Neuronal stem cell (in vitro differentiated cells): ENCODE data around the gene ADAMTS4.

Experiments used
- DNase-seq: peaks from one replicate; pipeline ENCODE4 v3.0.0-alpha.2; 2013; ENCODE audit warnings: low spot score
- H2AFZ ChIP-seq: one replicate; pipeline ENCODE4 v1.6.1; 2013; ENCODE audit warnings: mild to moderate bottlenecking, low read length, inconsistent platforms
- H2AK5ac ChIP-seq: 2 replicates; pipeline ENCODE4 v1.6.1; 2013; ENCODE audit warnings: low read depth, mild to moderate bottlenecking, inconsistent platforms, low read length, moderate library complexity, mixed read lengths
- H2BK120ac ChIP-seq: 2 replicates; pipeline ENCODE4 v1.6.1; 2013; ENCODE audit warnings: low read depth, mild to moderate bottlenecking, inconsistent platforms, low read length, moderate library complexity, mixed read lengths
- H2BK12ac ChIP-seq: one replicate; pipeline ENCODE4 v1.6.1; 2013; ENCODE audit warnings: low read length, inconsistent platforms
- H2BK15ac ChIP-seq: 2 replicates; pipeline ENCODE4 v1.6.1; 2013; ENCODE audit warnings: mild to moderate bottlenecking, low read length, inconsistent platforms, mixed read lengths
- H2BK5ac ChIP-seq: one replicate; pipeline ENCODE4 v1.6.1; 2013; ENCODE audit warnings: inconsistent platforms, mild to moderate bottlenecking, low read length, moderate library complexity
- H3K14ac ChIP-seq: one replicate; pipeline ENCODE4 v1.6.1; 2013; ENCODE audit warnings: low read length, inconsistent platforms
- H3K18ac ChIP-seq: 2 replicates; pipeline ENCODE4 v1.6.1; 2013; ENCODE audit warnings: low read length, inconsistent platforms
- H3K23ac ChIP-seq: 2 replicates; pipeline ENCODE4 v1.6.1; 2013; ENCODE audit warnings: low read depth, mild to moderate bottlenecking, mixed read lengths, low read length, inconsistent platforms; ENCODE audit not compliant: poor library complexity
- H3K27ac ChIP-seq: replicated peaks from 3 replicates; pipeline ENCODE4 v1.5.1; 2013; ENCODE audit warnings: low read length, inconsistent platforms
- H3K27me3 ChIP-seq, 3 experiments: 2 replicates each; pipeline ENCODE4 v1.6.1; 2013; ENCODE audit warnings: low read length in 3 of 3, mild to moderate bottlenecking in 2 of 3, inconsistent platforms in 1 of 3, low read depth in 1 of 3, mixed read lengths in 1 of 3, moderate library complexity in 1 of 3; ENCODE audit not compliant: control insufficient read depth in 3 of 3, insufficient read depth in 3 of 3
- H3K36me3 ChIP-seq, 2 donors: replicated peaks in 1 of 2; 2 replicates each; pipeline ENCODE4 v1.6.1; 2013; ENCODE audit warnings: low read length in 2 of 2; ENCODE audit not compliant: control insufficient read depth in 2 of 2, insufficient read depth in 2 of 2
- H3K4ac ChIP-seq: 2 replicates; pipeline ENCODE4 v1.6.1; 2013; ENCODE audit warnings: inconsistent platforms, mild to moderate bottlenecking, low read length, moderate library complexity
- H3K4me1 ChIP-seq, 2 donors: 1 replicate in 1 of 2; 2 replicates in 1 of 2; pipeline ENCODE4 v1.6.1; 2013; ENCODE audit warnings: low read length in 2 of 2, low read depth in 1 of 2; ENCODE audit not compliant: control insufficient read depth in 2 of 2, insufficient read depth in 1 of 2
- H3K4me2 ChIP-seq: one replicate; pipeline ENCODE4 v1.6.1; 2013; ENCODE audit warnings: mild to moderate bottlenecking, low read length, inconsistent platforms; ENCODE audit not compliant: insufficient read depth, poor library complexity, severe bottlenecking
- H3K4me3 ChIP-seq, 2 donors: 2 replicates each; pipeline ENCODE4 v1.5.1; 2013; ENCODE audit warnings: low read length in 2 of 2, mild to moderate bottlenecking in 2 of 2, inconsistent platforms in 1 of 2, moderate library complexity in 1 of 2
- H3K79me1 ChIP-seq: one replicate; pipeline ENCODE4 v1.6.1; 2013; ENCODE audit warnings: low read depth, mild to moderate bottlenecking, inconsistent platforms, low read length, moderate library complexity
- H3K9ac ChIP-seq: one replicate; pipeline ENCODE4 v1.6.1; 2013; ENCODE audit warnings: mild to moderate bottlenecking, low read depth, low read length, inconsistent platforms; ENCODE audit not compliant: poor library complexity
- H3K9me3 ChIP-seq, 2 donors: replicated peaks in 1 of 2; 2 replicates each; pipeline versions ENCODE3 to v1.6.1; 2013; ENCODE audit warnings: low read length in 2 of 2, mild to moderate bottlenecking in 2 of 2, inconsistent platforms in 1 of 2, low read depth in 1 of 2, mixed read lengths in 1 of 2, moderate library complexity in 1 of 2; ENCODE audit not compliant: control insufficient read depth in 2 of 2, insufficient read depth in 1 of 2
- H4K8ac ChIP-seq: one replicate; pipeline ENCODE4 v1.6.1; 2013; ENCODE audit warnings: low read depth, mild to moderate bottlenecking, inconsistent platforms, low read length, moderate library complexity
- H4K91ac ChIP-seq: one replicate; pipeline ENCODE4 v1.6.1; 2013; ENCODE audit warnings: low read length, low read depth, mild to moderate bottlenecking, inconsistent platforms; ENCODE audit not compliant: poor library complexity
- WGBS, 2 donors: extraction: QIAGEN DNeasy Blood & Tissue Kit; methylation state at CpG; one replicate each; pipeline ENCODE4 v1.1.7; 2013; ENCODE audit warnings: missing lambda C conversion rate in 2 of 2, mixed read lengths in 1 of 2; ENCODE audit not compliant: insufficient read length in 2 of 2, insufficient replicate concordance in 1 of 2; ENCODE audit errors: extremely low coverage in 2 of 2; 5-methylcytosine and 5-hydroxymethylcytosine counted together

Gene ADAMTS4

GRCh38 chr1:161207173-161207572, 8.3 kb upstream of the ADAMTS4 start:
- H3K27ac ChIP-seq = no peak overlapping the region
- no peak overlapping the region for H3K4me2 ChIP-seq
- H2BK5ac ChIP-seq = no peak overlapping the region
- H4K91ac ChIP-seq = no peak overlapping the region
- H3K36me3 ChIP-seq = peaks cover 32 to 88% of the 10 kb centered on the region in 2 donors
- no peak overlapping the region for H3K4me3 ChIP-seq
- no peak overlapping the region for H3K4ac ChIP-seq
- no peak overlapping the region for H2BK15ac ChIP-seq
- DNase-seq = no peak
- no peak overlapping the region for H3K9ac ChIP-seq
- no peak overlapping the region for H3K18ac ChIP-seq
- no peak overlapping the region for H2BK120ac ChIP-seq
- H2AK5ac ChIP-seq = no peak overlapping the region
- peaks cover 2% of the 10 kb centered on the region for H3K79me1 ChIP-seq
- H3K9me3 ChIP-seq = no peaks in the 10 kb centered on the region
- no peak overlapping the region for H3K14ac ChIP-seq
- no peaks in the 10 kb centered on the region for H3K4me1 ChIP-seq
- WGBS, 2 donors = no CpG with 5 or more reads among the region's 8 CpGs
- no peak overlapping the region for H2AFZ ChIP-seq
- no peak overlapping the region for H3K23ac ChIP-seq
- H4K8ac ChIP-seq = no peak overlapping the region
- H3K27me3 ChIP-seq = peaks cover 0 to 1% (median 0%) of the 10 kb centered on the region in 3 experiments
- no peak overlapping the region for H2BK12ac ChIP-seq

GRCh38 chr1:161206411-161207140, 7.7 kb upstream of the ADAMTS4 start:
- H3K18ac ChIP-seq = no peak overlapping the region
- no peak overlapping the region for H3K9ac ChIP-seq
- no peak overlapping the region for H3K23ac ChIP-seq
- H4K8ac ChIP-seq = no peak overlapping the region
- no peak overlapping the region for H3K14ac ChIP-seq
- H2BK12ac ChIP-seq = no peak overlapping the region
- H4K91ac ChIP-seq = no peak overlapping the region
- peaks cover 3 to 4% of the 10 kb centered on the region in 2 donors for H3K4me1 ChIP-seq
- no peak overlapping the region for H2AK5ac ChIP-seq
- H3K4me2 ChIP-seq = no peak overlapping the region
- H3K36me3 ChIP-seq = peaks cover 26 to 82% of the 10 kb centered on the region in 2 donors
- no peak overlapping the region for H3K4ac ChIP-seq
- no peak overlapping the region for H3K27ac ChIP-seq
- H2BK120ac ChIP-seq = no peak overlapping the region
- H3K79me1 ChIP-seq = peaks cover 2% of the 10 kb centered on the region
- H2BK15ac ChIP-seq = no peak overlapping the region
- H3K9me3 ChIP-seq = no peaks in the 10 kb centered on the region
- no peak overlapping the region for H2AFZ ChIP-seq
- no peaks in the 10 kb centered on the region for H3K27me3 ChIP-seq
- no peak for DNase-seq
- no peak overlapping the region for H3K4me3 ChIP-seq
- WGBS, 2 donors = no CpG with 5 or more reads among the region's 12 CpGs
- no peak overlapping the region for H2BK5ac ChIP-seq

DNA sequence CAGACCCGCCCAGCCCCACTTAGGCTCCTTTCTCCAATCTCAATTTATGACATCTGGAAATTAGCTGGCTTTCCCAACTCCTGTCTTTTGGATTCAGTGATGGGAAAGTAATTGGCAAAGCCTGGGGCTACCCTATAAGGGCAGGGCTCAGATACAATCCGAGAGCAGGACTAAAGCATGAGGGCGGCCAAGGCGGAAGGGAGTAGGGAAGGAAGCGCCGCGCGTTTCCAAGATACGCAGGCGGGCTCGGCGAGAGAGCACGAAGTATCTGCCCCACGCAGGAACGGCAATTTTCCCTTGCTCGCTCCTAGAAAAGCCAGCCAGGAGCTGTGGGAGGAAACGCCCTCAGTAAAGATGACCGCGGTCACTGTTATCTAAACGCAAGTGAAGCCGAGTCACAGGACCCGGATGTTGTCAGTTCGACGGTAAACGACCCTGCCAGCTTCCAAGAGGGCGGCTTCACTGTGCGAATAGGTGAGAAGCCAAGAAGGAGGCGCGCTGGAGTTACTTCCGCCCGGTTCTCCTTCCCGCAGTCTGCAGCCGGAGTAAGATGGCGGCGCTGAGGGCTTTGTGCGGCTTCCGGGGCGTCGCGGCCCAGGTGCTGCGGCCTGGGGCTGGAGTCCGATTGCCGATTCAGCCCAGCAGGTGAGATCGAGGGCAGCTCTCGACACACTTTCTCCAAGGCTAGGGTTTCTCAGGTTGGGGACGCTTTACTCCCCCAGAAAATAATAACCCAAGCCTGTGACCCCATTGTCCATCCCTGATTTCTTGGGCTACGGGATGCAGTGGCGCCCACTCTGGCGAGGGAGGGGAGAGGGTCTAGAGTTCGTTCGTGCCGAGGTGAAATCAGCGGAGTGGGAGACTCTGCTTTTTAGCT, 3.2 kb upstream of the ADAMTS4 start, which contains the start of gene NDUFS2:
TSS of gene NDUFS2 (plus strand) at position 532 of the 877 bp plus-strand sequence. CDS start at position 551, 19 bp downstream.
- Histone ChIP-seq H2BK15ac (peak within 1 kb of the TSS; percentile 23), H3K14ac (peak within 1 kb of the TSS; percentile 72), H4K91ac (peak within 1 kb of the TSS; percentile 34), H3K4me1 (peaks cover 26 to 45% of the 10 kb centered on the region in 2 donors), H2BK12ac (peak within 1 kb of the TSS; percentile 14), H3K9ac (no peak within 1 kb of the TSS), H3K4me3 (peak within 1 kb of the TSS; percentile 73 to 89), H3K9me3 (no peaks in the 10 kb centered on the region), H3K27me3 (no peaks in the 10 kb centered on the region), H2BK5ac (peak within 1 kb of the TSS; percentile 46), H3K36me3 (peaks cover 8 to 37% of the 10 kb centered on the region in 2 donors), H3K23ac (peak within 1 kb of the TSS; percentile 83), H2AK5ac (peak within 1 kb of the TSS; percentile 86), H3K27ac (peak within 1 kb of the TSS; percentile 82), H3K4me2 (peak within 1 kb of the TSS; percentile 45), H4K8ac (peak within 1 kb of the TSS; percentile 94), H3K4ac (peak within 1 kb of the TSS; percentile 31), H2AFZ (peak within 1 kb of the TSS; percentile 92), H3K18ac (peak within 1 kb of the TSS; percentile 95), H3K79me1 (no peaks in the 10 kb centered on the region), H2BK120ac (peak within 1 kb of the TSS; percentile 39)
- no CpG with 5 or more reads among the region's 53 CpGs for WGBS, 2 donors
- DNase-seq = peak; percentile 96
